GM12891 (cell line): ENCODE measurements around the gene HKDC1.

Experiments
- POLR2A ChIP-seq: IDR thresholded peaks from 2 replicates; pipeline ENCODE4 v1.6.1; 2011; ENCODE audit warnings: low read depth, low read length, control low read depth
- POLR2AphosphoS5 ChIP-seq: IDR thresholded peaks from 2 replicates; pipeline ENCODE4 v1.6.1; 2011; ENCODE audit warnings: low read depth, low read length, control low read depth
- TAF1 ChIP-seq: IDR thresholded peaks from 2 replicates; pipeline ENCODE4 v1.6.1; 2011; ENCODE audit warnings: low read depth, low read length, control low read depth

GRCh38 chr10:69211104-69211503, 9.0 kb upstream of the HKDC1 start:
- TF ChIP-seq POLR2AphosphoS5 (no peak), POLR2A (no peak), TAF1 (no peak)
